Activated CD4-positive, CD25-positive, alpha-beta regulatory T cell treated with anti-CD3 and anti-CD28 coated beads, Interleukin-2, amount 50 U/mL, for 16 hours (primary cell): ENCODE data around the gene BRIP1.
"Not testable (repeated sequence)": the region's sequence is repeated elsewhere in the genome, so short reads cannot be mapped to it uniquely, and the experiment has no call there.

Source experiments
- DNase-seq: peaks from one replicate; pipeline ENCODE4 v3.0.0-alpha.2; 2020; ENCODE audit warnings: low read depth, low spot score

Gene BRIP1

GRCh38 chr17:61731330-61731729 lies 132.0 kb downstream of the BRIP1 start:
- DNase-seq, result no peak

DNA sequence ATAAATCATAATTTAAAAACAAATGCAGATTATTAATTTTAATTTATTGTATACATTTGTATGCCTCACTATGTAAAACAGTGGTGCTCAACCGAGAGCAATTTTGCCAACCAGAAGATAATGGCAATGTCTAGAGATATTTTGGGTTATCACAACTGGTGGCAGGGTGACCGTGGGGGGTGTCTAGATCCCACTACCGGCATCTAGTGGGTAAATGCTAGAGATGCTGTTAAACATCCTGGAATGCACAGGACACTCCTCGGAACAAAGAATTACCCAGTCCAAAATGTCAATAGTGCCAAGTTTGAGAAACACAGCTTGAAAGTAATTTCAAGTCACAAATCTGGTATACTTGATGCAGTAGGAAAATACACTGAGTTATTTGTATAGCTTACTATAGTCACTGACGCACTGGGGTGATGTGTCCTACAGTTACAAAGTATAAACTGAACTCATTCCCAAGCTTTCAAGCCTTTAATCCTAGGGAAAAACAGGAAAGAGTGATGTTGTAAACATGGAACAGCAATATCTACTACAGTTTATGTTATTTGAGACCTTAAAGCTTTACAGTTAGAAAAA lies 133.5 kb downstream of the BRIP1 start:
- DNase-seq, result no peak

- no peak for DNase-seq
These were observed 135.0 kb downstream of the BRIP1 start for GRCh38 chr17:61728297-61728836.

DNA sequence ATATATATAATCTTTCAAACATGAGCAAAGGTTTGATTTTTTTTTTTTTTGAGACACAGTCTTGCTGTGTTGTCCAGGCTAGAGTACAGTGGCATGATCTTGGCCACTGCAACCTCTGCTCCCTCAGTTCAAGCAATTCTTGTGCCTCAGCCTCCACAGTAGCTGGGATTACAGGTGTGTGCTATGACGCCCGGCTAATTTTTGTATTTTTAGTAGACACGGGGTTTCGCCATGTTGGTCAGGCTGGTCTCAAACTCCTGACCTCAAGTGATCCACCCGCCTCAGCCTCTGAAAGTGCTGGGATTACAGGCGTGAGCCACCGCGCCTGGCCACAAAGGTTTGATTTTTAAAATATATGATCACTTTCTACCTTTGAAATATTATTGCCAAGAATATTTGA lies 135.5 kb downstream of the BRIP1 start:
- DNase-seq, result not testable (repeated sequence)

GRCh38 chr17:61726977-61727376 lies 136.4 kb downstream of the BRIP1 start:
- DNase-seq, result no peak

GRCh38 chr17:61724777-61725176 lies 138.6 kb downstream of the BRIP1 start:
- DNase-seq, result no peak

DNA sequence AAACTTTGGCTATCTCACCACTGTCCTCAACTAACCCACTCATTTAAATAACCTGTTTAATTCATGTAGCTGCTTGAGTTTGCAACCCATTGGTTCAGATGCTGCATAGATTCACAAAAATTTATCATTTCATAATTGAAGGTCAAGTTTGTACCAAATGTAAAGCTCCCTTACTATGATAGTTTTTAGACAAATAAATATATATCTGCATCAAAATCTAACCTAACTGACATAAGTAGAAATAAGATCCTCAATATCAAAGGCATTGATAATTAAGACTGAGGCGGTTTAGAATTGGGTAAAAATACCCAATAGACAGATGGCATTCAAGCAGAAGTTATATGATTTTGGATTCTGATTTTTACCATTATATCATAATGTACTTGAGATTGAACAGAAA lies 139.4 kb downstream of the BRIP1 start:
- DNase-seq, result no peak

- no peak for DNase-seq
These were observed 140.1 kb downstream of the BRIP1 start for GRCh38 chr17:61723183-61723582.

DNA sequence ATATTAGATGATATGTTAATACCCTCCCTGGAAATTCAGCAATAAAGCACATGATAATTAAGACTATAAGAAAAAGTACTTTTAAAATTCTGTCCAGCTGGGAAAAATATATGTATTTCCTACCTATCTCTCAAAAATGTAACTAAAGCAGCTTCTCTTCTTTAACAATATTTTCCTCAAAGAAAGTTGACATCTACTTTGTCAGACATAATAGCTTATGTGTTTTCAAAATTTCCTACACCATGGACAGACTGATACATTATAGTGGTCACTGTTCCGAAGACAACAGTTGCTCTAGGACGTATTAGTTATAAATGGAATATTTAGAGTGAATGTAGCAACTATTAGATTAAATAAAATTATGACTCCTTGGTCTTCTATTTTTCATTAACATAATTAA lies 140.9 kb downstream of the BRIP1 start:
- no peak for DNase-seq

- no peak for DNase-seq
These were observed 143.1 kb downstream of the BRIP1 start for GRCh38 chr17:61720016-61720795.

- DNase-seq, result not testable (repeated sequence)
These were observed 144.1 kb downstream of the BRIP1 start for GRCh38 chr17:61719220-61719619.

DNA sequence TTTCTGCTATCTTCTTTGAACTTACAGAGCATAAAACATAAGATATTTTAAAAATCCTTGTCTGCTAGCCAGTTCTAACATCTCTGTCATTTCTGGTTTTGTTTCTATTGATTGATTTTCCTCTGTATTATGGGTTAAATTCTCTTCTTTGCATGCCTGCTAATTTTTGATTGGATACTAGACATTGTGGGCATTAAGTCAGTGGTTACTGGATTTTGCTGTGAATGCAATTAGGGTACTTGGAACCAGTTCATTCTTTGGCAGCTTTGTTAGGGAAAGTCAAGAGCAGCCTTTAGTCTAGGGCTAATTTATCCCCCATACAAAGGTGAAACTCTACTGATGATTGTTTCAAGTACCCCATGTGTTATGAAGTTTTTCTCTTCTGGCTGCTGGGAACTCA lies 145.3 kb downstream of the BRIP1 start:
- DNase-seq, result no peak

- no peak for DNase-seq
These were observed 146.0 kb downstream of the BRIP1 start for GRCh38 chr17:61717352-61717751.

DNA sequence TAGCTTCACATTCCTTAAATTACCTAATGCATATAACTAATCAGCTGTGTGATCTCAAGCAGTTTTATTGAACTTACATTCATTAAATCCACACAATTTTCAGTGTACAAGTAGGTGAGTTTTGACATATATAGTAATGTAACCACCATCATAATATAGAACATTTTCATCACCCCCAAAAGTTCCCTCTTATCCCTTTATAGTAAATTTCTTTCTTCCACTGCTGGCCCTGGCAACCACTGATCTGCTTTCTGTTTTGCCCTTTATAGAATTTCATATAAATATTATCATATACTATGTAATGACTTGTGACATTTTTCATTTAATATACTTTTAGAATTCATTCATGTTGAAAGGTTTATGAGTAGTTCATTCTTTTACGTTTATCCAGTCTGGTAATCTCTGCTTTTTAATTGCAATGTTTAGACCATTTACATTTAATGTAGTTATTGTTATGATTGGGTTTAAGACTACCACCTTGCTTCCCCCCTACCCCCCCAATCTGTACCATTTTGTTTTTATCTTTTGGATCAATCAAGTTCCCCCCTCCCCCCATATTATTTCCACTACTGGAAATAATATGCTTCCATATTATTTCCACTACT lies 147.0 kb downstream of the BRIP1 start:
- no peak for DNase-seq

- DNase-seq, result no peak
These were observed 148.0 kb downstream of the BRIP1 start for GRCh38 chr17:61715348-61715747.

DNA sequence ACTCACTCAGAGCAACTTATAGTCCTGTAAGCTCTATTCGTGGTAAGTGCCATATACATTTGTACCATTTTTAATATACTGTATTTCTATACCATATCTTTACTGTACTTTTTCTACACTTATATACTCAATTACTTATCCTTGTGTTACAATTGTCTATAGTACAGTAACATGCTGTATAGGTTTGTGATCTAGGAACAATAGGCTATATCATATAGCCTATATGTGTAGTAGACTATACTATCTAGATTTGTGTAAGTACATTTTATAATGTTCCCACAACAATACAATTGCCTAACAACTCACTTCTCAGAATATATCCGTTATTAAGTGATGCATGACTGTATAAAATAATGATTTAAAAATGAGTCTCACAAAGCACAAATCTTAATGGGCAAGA lies 149.0 kb downstream of the BRIP1 start:
- DNase-seq, result no peak

DNA sequence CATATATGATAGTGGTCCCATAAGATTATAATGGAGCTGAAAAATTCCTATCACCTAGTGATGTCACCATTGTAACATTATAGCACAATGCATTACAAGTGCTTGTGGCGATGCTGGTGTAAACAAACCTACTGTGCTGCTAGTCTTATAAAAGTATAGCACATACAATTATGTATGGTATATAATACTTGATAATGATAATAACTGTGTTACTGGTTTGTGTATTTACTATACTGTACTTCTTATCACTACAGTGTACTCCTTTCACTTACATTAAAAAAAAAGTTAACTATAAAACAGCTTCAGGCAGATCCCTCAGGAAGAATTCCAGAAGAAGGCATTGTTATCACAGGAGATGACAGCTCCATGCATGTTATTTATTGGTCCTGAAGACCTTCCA lies 150.3 kb downstream of the BRIP1 start:
- no peak for DNase-seq

GRCh38 chr17:61710546-61710945 lies 152.8 kb downstream of the BRIP1 start:
- DNase-seq, result no peak

GRCh38 chr17:61709567-61709966 lies 153.8 kb downstream of the BRIP1 start:
- no peak for DNase-seq

DNA sequence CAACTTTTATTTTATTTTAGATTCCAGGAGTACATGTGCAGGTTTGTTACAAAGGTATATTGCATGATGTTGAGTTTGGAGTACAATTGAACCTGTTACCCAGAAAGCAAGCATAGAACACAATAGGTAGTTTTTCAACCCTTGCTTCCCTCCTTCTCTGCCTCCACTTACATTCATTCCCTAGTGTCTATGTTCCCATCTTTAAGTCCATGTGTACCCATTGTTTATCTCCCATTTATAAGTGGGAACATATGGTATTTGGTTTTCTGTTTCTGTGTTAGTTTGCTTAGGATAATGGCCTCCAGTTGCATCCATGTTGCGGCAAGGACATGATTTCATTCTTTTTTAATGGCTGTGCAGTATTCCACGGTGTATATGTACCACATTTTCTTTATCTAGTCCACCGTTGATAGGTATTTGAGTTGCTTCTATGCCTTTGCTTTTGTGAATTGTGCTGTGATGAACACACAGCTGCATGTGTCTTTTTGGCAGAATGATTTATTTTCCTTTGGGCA lies 158.3 kb downstream of the BRIP1 start:
- DNase-seq, result no peak

DNA sequence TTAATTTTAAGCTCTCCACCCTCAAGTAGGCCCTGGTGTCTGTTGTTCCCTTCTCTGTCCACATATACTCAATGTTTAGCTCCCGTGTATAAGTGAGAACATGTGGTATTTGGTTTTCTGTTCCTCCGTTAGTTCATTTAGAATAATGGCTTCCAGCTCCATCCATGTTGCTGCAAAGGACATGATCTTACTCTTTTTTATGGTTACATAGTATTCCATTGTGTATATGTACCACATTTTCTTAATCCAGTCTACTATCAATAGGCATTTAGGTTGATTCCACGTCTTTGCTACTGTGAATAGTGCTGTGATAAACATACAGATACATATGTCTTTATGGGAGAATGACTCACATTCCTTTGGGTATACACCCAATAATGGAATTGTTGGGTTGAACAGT lies 160.9 kb downstream of the BRIP1 start:
- DNase-seq, result no peak

DNA sequence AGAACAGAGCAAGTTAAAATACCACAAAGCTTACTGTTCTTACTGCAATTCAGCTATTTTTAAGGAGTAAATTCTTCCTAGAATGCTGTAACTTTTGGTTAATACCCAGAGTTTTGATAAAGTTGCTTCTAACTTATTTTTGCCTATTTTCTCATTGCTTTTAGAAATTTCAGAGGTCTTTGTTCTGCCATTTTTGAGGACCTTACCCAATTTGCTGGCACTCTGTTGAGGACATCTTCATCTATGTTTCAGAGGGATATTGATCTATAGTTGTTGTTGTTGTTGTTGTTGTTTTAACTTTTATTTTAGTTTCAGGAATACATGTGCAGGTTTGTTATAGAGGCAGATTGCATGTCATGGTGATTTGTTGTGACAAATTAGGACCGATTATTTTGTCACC lies 161.3 kb downstream of the BRIP1 start:
- no peak for DNase-seq

- no peak for DNase-seq
These were observed 162.0 kb downstream of the BRIP1 start for GRCh38 chr17:61701334-61701733.
